Mucosa of gallbladder (tissue), 1 donor: ENCODE measurements around the gene PAM16. TPM values are rescaled to one million over a fixed set of nuclear protein-coding genes. Genes with fewer than 3 reads are reported as not detected.
"Not testable (repeated sequence)": the region's sequence is repeated elsewhere in the genome, so short reads cannot be mapped to it uniquely, and the experiment has no call there.

Experiments used
- DNase-seq: peaks from one replicate; pipeline ENCODE4 v3.0.0-alpha.2; 2020; ENCODE audit warnings: low spot score
- total RNA-seq: library from RNA; stranded (reverse); gene quantifications from one replicate; pipeline ENCODE4 v1.2.1, GENCODE V29; 2021
- donor health status: DM: no; HTN: no; CAD: no.

The PAM16 gene
- total RNA-seq: 27.5 TPM

DNA sequence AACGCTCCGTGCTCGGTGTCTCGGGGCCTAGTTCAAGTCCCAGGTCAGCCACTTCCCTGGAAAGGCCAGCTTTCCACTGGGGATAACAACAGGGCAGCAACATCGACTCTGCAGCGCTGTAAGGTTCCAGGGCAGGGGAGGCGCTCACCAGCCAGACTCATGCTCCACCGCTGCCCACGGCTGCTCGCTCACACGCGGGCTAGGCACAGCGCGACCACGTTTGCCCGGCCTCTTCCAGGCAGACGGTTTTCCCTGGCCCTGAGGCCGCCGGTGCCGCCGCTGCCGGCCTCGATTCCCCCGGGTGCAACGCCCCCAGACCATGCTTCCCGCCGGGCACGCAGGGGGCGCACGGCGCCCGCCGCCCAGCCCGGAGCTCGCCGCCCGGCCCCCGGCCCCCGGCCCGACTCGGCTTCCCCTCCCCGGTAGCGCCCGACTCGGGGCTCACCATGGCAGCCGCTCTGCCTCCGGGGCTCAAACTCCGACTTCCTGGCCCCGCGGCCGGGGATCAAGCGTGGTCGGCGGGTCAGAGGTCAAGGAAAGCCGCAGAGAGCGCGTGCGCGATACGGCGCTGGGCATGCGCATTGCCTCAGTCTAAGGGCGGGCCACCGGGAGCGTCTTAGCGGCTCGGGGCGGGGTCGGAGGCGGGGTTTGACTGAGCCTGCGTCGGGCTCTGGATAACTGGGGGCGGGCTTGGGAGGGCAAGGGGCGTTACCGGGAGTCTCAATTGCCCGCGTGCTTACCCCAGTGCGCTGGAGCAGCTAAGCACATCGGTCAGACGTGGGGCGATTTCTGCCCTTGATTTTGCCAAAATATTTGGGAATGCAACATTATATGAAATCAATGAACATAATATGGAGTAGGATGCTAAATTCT, at the start of gene PAM16:
Gene PAM16 (minus strand): TSS at position 535 of the 873 bp plus-strand sequence. CDS start 87 bp downstream, at position 448.
- peak; percentile 95 for DNase-seq

- no peak for DNase-seq
Observed at GRCh38 chr16:4399001-4399730, 48.0 kb upstream of the PAM16 start.

- no peak for DNase-seq
Observed at GRCh38 chr16:4395055-4395726, 44.1 kb upstream of the PAM16 start.

- not testable (repeated sequence) for DNase-seq
Observed at GRCh38 chr16:4393850-4394249, 42.7 kb upstream of the PAM16 start.

- DNase-seq: peak; percentile 64
Observed at GRCh38 chr16:4393240-4393600, 42.1 kb upstream of the PAM16 start.

- no peak for DNase-seq
Observed at GRCh38 chr16:4392382-4393239, 41.5 kb upstream of the PAM16 start.

DNA sequence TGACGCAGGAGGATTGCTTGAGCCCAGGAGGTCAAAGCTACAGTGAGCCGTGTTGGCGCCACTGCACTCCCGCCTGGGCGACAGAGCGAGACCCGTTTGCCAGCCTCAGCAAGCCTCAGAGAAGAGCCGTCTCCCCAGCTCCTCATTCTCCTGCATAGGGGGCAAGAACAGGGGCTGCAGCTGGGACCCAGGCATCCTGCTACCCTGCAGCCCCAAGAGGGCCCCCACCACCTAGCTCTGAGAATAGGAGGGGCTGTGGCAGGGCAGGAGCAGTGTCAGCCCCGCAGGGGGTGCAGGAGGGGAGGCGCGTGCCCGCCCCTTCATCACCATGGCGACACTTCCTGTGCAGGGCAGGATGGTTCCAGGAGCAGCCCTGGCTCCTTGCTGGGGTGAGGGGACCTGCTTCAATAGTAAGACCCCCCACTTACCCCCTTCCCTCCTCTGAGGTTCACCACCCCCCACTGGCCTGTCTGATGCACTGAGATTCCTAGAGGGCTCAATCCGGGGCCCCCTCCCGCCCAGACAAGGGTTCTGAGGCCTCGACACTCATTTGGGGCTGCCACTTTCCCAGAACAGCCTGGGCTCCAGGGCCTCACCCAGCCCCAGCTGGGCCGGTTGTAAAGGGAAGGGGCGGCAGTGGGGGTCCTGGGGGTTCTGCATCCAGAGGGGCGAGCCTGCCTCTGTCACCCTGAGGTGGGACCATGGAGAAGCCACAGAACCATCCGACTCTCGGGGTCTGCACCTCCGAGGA, 40.7 kb upstream of the PAM16 start:
- DNase-seq: no peak

GRCh38 chr16:4390266-4391260, 39.4 kb upstream of the PAM16 start:
- no peak for DNase-seq

DNA sequence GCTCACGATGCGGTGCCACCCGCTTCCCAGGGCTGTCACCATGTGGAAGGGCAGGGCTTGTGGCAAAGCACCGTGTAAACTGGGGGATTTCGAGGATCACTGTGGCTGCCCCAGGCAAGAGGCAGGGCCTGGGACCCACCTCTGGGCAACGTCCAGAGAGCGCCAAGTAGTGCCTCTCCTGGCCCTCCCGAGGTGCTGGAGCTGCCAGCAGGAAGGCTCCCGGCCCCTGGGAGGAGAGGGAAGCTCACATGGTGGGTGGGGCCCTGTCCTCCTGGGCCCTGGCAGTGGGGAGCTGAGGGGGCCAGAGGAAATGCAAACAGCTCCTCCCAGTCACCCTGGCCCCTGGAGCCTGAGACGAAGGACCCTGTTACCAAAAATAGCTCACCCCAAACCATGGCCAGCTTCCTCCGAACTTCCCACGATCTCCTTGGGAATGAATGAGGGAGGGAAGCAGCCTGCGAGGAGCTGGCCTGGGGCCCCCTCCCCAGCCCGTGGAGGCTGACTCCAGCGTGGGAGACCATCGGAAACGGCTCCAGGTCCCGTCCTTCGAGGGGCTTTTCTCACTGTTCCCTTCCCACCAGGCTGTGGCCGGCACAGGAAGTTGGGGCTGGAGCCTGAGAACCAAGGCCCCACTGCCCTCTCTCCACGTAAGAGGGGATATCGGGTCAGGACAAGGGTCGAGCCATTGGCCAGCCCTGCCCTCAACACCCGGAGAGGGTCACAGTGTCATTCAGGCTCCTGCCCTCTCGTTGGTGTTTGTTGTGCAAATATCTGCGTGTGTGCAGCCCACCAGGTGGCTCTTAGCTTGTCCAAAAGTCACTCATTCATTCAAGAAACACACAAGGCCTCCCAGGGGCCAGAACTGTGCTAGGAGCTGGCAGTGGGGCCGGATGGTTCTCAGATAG, 38.2 kb upstream of the PAM16 start:
- DNase-seq: no peak

- no peak for DNase-seq
Observed at GRCh38 chr16:4388271-4389021, 37.3 kb upstream of the PAM16 start.

DNA sequence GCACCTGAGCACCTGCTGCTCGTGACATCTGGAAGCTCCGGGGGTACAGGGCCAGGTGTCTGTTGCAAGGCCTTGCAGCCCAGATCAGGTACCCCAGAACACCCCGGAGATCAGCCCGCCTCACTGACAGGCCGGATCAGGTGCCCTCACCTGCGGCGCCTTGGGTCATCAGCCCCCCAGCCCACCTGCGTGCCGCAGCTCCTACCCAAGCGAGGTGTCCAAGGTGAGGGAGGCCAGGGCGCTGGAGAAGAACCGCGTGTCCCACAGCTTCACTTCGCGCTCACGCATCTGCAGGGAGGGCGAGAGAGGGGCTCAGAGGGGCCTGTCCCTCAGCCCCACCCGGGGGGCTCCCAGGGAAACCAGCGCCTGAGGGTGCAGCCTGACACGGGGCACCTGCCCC, 36.7 kb upstream of the PAM16 start:
- no peak for DNase-seq

GRCh38 chr16:4386951-4387565, 35.9 kb upstream of the PAM16 start:
- DNase-seq: no peak

GRCh38 chr16:4386451-4386805, 35.3 kb upstream of the PAM16 start:
- no peak for DNase-seq

GRCh38 chr16:4385789-4386450, 34.8 kb upstream of the PAM16 start:
- DNase-seq: no peak

DNA sequence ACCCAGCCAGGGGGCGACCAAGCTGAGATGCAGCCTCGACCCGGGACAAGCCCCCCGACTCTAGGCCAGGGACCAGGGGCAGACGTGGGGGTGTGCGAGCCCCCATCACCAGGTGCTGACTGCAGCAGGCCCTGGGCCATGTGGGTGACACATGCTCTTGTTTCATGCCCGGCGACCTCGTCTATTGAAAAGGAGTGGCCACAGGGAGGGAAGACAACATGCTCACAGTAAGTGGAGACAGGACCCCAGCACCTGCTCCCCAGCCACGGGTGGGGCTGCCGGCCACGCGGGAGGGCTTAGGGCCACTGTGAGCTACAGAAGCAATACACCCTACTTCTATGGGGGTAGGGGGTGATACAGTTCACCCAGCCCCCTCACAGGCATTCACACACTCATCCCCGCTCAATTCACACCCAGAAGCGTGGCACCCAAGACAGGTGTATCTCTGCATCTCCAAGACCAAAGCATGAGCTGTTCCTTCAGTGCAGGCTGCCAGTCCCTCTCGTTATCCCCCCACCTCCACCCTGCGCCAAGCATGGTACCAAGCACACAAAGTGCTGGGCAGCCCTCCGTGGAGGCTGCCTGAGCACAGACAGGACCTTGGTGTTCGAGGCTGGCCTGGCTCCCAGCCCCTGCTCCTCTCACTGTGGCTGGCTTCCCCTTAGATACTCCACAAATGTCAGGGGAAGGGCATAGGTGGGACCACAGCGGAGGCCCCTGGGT, 34.1 kb upstream of the PAM16 start:
- no peak for DNase-seq

GRCh38 chr16:4384509-4384942, 33.4 kb upstream of the PAM16 start:
- DNase-seq: no peak
